Hepatocyte (in vitro differentiated cells): ENCODE measurements around the gene CPED1. TPM values are rescaled to one million over a fixed set of nuclear protein-coding genes. Genes with fewer than 3 reads are reported as not detected.
"Not testable (repeated sequence)": the region's sequence is repeated elsewhere in the genome, so short reads cannot be mapped to it uniquely, and the experiment has no call there.

Experiments
- DNase-seq: peaks from one replicate; pipeline ENCODE4 v3.0.0-alpha.2; 2016; ENCODE audit warnings: low spot score
- H2AFZ ChIP-seq: fragments of 200-600 bp; sonication (generic); 2 replicates; pipeline ENCODE4 v1.6.0; 2016; ENCODE audit warnings: antibody characterized with exemption, mild to moderate bottlenecking
- H3K27ac ChIP-seq: fragments of 200-600 bp; sonication (generic); 2 replicates; pipeline ENCODE4 v1.5.1; 2016; ENCODE audit warnings: mild to moderate bottlenecking
- H3K27me3 ChIP-seq: fragments of 200-600 bp; sonication (generic); 2 replicates; pipeline ENCODE4 v1.6.1; 2016
- H3K36me3 ChIP-seq: fragments of 200-600 bp; sonication (generic); replicated peaks from 2 replicates; pipeline ENCODE4 v1.5.1; 2016; ENCODE audit warnings: low read depth; ENCODE audit not compliant: insufficient read depth
- H3K4me1 ChIP-seq: fragments of 200-600 bp; sonication (generic); 2 replicates; pipeline ENCODE4 v1.5.1; 2016; ENCODE audit warnings: mild to moderate bottlenecking, moderate library complexity; ENCODE audit not compliant: insufficient read depth
- H3K4me2 ChIP-seq: fragments of 200-600 bp; sonication (generic); 2 replicates; pipeline ENCODE4 v1.6.0; 2016
- H3K4me3 ChIP-seq: fragments of 200-600 bp; sonication (generic); 2 replicates; pipeline ENCODE4 v1.5.1; 2016; ENCODE audit warnings: mild to moderate bottlenecking
- H3K79me2 ChIP-seq: fragments of 200-600 bp; sonication (generic); 2 replicates; pipeline ENCODE4 v1.6.0; 2017; ENCODE audit warnings: mild to moderate bottlenecking
- H3K9me2 ChIP-seq: fragments of 200-600 bp; sonication (generic); replicated peaks from 2 replicates; pipeline ENCODE4 v1.6.0; 2017; ENCODE audit warnings: mild to moderate bottlenecking; ENCODE audit not compliant: insufficient read depth
- H3K9me3 ChIP-seq: fragments of 200-600 bp; sonication (generic); 2 replicates; pipeline ENCODE4 v1.5.1; 2016; ENCODE audit warnings: low read depth, mild to moderate bottlenecking
- H4K20me1 ChIP-seq: fragments of 200-600 bp; sonication (generic); 2 replicates; pipeline ENCODE4 v1.6.0; 2016; ENCODE audit warnings: mild to moderate bottlenecking; ENCODE audit not compliant: insufficient read depth, poor library complexity, severe bottlenecking
- CTCF ChIP-seq: fragments of 200-600 bp; sonication (generic); IDR thresholded peaks from 2 replicates; pipeline ENCODE4 v1.5.1; 2016; ENCODE audit warnings: antibody characterized with exemption, mild to moderate bottlenecking; ENCODE audit not compliant: poor library complexity
- EZH2 ChIP-seq: fragments of 200-600 bp; sonication (generic); IDR thresholded peaks from 2 replicates; pipeline ENCODE4 v1.6.1; 2016; ENCODE audit warnings: antibody characterized with exemption, mild to moderate bottlenecking, borderline replicate concordance
- EZH2phosphoT487 ChIP-seq: fragments of 200-600 bp; sonication (generic); IDR thresholded peaks from one replicate; pipeline ENCODE4 v1.6.1; 2018; ENCODE audit warnings: antibody characterized with exemption, mild to moderate bottlenecking, low read depth, moderate library complexity; ENCODE audit not compliant: unreplicated experiment, severe bottlenecking
- WGBS: methylation state at CpG from one replicate; pipeline ENCODE4 v1.1.6; 2016; ENCODE audit warnings: low lambda C conversion rate; ENCODE audit errors: missing lambda C conversion rate; 5-methylcytosine and 5-hydroxymethylcytosine counted together
- polyA plus RNA-seq: library from polyadenylated mRNA; unstranded; fragments of >200 nt; fragmentation: Nextera tagmentation; extraction: Ambion mirVana; gene quantifications from 2 replicates; pipeline ENCODE4 v1.2.1, GENCODE V29; 2016
- total RNA-seq: library from RNA; depleted of rRNA; stranded (reverse); fragments of >200 nt; gene quantifications from 2 replicates; pipeline ENCODE4 v1.2.3, GENCODE V29; 2014

The CPED1 gene
- total and polyA plus RNA-seq, 2 experiments from 2014 or later, result 10.1 to 30.5 TPM

- no peak overlapping the region for H2AFZ ChIP-seq
- H3K9me3 ChIP-seq, result no peaks in the 10 kb centered on the region
- no peak for DNase-seq
- no peaks in the 10 kb centered on the region for H3K79me2 ChIP-seq
- no peak overlapping the region for H3K4me3 ChIP-seq
- H3K27me3 ChIP-seq, result no peaks in the 10 kb centered on the region
- H4K20me1 ChIP-seq, result no peaks in the 10 kb centered on the region
- TF ChIP-seq CTCF (no peak), EZH2phosphoT487 (no peak), EZH2 (no peak)
- H3K4me2 ChIP-seq, result no peak overlapping the region
- no peaks in the 10 kb centered on the region for H3K9me2 ChIP-seq
- H3K36me3 ChIP-seq, result no peaks in the 10 kb centered on the region
- H3K4me1 ChIP-seq, result no peaks in the 10 kb centered on the region
- WGBS, result 81% methylated on average over 5 of the region's 5 CpGs
- H3K27ac ChIP-seq, result no peak overlapping the region
Measured at GRCh38 chr7:121061677-121062582, 73.4 kb downstream of the CPED1 start.

DNA sequence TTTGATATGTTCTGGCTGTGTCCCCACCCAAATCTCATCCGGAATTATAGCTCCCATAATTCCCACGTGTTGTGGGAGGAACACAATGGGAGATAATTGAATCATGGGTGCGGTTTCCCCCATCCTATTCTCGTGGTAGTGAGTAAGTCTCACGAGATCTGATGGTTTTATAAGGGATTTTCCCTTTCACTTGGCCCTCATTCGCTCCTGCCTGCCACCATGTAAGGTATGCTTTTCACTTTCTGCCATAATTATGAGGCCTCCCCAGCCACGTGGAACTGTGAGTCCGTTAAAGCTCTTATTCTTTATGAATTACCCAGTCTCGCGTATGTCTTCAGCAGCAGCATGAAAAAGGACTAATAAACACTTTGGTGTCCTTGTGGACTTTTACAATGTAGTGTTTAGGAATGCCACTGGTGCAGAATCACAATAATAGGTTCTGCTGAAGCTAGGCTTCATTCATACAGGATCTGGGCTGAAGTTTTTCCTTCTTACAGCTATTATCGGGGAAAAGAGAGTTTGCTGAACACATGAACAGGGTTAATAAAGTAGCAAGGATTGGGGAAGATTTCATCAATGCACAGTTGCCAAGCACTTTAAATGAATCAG lies 74.3 kb downstream of the CPED1 start:
- Histone ChIP-seq H3K27me3 (no peaks in the 10 kb centered on the region), H3K79me2 (no peaks in the 10 kb centered on the region), H2AFZ (no peak overlapping the region), H3K9me3 (no peaks in the 10 kb centered on the region), H3K4me3 (no peak overlapping the region), H3K9me2 (no peaks in the 10 kb centered on the region), H3K4me1 (no peaks in the 10 kb centered on the region), H3K36me3 (no peaks in the 10 kb centered on the region), H4K20me1 (no peaks in the 10 kb centered on the region), H3K27ac (no peak overlapping the region), H3K4me2 (no peak overlapping the region)
- 80% methylated on average over 11 of the region's 11 CpGs for WGBS
- no peak for DNase-seq
- TF ChIP-seq EZH2 (no peak), CTCF (no peak), EZH2phosphoT487 (no peak)

GRCh38 chr7:121067717-121068116 lies 79.2 kb downstream of the CPED1 start:
- not testable (repeated sequence) for H3K4me1 ChIP-seq, H3K9me2 ChIP-seq, DNase-seq, H3K27me3 ChIP-seq, H3K9me3 ChIP-seq, H4K20me1 ChIP-seq, H3K79me2 ChIP-seq, H2AFZ ChIP-seq, H3K27ac ChIP-seq, H3K36me3 ChIP-seq, H3K4me3 ChIP-seq, H3K4me2 ChIP-seq
- WGBS, result 94% methylated on average over 2 of the region's 2 CpGs
